HG03060 (cell line): ENCODE measurements around the gene DDR2.

Source experiments
- ATAC-seq: cut with Tn5 transposase; IDR thresholded peaks from one replicate; pipeline ENCODE4 v1.9.1; 2021; ENCODE audit warnings: low read depth, moderate number of reproducible peaks; ENCODE audit not compliant: unreplicated experiment

DDR2 gene

GRCh38 chr1:162694911-162695310 is 62.6 kb downstream of the DDR2 start:
- ATAC-seq, result no peak

- ATAC-seq, result no peak
These were observed 63.4 kb downstream of the DDR2 start for GRCh38 chr1:162695687-162696086.

GRCh38 chr1:162696286-162696862 is 64.1 kb downstream of the DDR2 start:
- no peak for ATAC-seq

GRCh38 chr1:162697140-162697895 is 65.1 kb downstream of the DDR2 start:
- ATAC-seq, result no peak

- no peak for ATAC-seq
These were observed 67.1 kb downstream of the DDR2 start for GRCh38 chr1:162699366-162699765.

GRCh38 chr1:162700131-162700530 is 67.9 kb downstream of the DDR2 start:
- no peak for ATAC-seq

GRCh38 chr1:162701286-162701685 is 69.0 kb downstream of the DDR2 start:
- ATAC-seq, result no peak

GRCh38 chr1:162702628-162703027 is 70.4 kb downstream of the DDR2 start:
- no peak for ATAC-seq

- no peak for ATAC-seq
These were observed 71.4 kb downstream of the DDR2 start for GRCh38 chr1:162703708-162704107.

- ATAC-seq, result no peak
These were observed 72.6 kb downstream of the DDR2 start for GRCh38 chr1:162704673-162705424.

- no peak for ATAC-seq
These were observed 73.7 kb downstream of the DDR2 start for GRCh38 chr1:162706003-162706402.

GRCh38 chr1:162706606-162707005 is 74.3 kb downstream of the DDR2 start:
- ATAC-seq, result no peak

- no peak for ATAC-seq
These were observed 76.0 kb downstream of the DDR2 start for GRCh38 chr1:162708286-162708685.

- no peak for ATAC-seq
These were observed 77.0 kb downstream of the DDR2 start for GRCh38 chr1:162709132-162709860.

GRCh38 chr1:162709870-162710269 is 77.6 kb downstream of the DDR2 start:
- no peak for ATAC-seq

- no peak for ATAC-seq
These were observed 78.1 kb downstream of the DDR2 start for GRCh38 chr1:162710345-162710744.

GRCh38 chr1:162710780-162711465 is 78.7 kb downstream of the DDR2 start:
- no peak for ATAC-seq

GRCh38 chr1:162712317-162713029 is 80.2 kb downstream of the DDR2 start:
- ATAC-seq, result no peak

- no peak for ATAC-seq
These were observed 83.9 kb downstream of the DDR2 start for GRCh38 chr1:162716123-162716522.

GRCh38 chr1:162716552-162716951 is 84.3 kb downstream of the DDR2 start:
- ATAC-seq, result no peak
